ENCODE results near the gene PLEKHG4B. TPM values are rescaled to one million over a fixed set of nuclear protein-coding genes. Genes with fewer than 3 reads are reported as not detected.

Gene PLEKHG4B
- total RNA-seq, 1 experiment from 2014 or later, result 44.3 TPM

DNA sequence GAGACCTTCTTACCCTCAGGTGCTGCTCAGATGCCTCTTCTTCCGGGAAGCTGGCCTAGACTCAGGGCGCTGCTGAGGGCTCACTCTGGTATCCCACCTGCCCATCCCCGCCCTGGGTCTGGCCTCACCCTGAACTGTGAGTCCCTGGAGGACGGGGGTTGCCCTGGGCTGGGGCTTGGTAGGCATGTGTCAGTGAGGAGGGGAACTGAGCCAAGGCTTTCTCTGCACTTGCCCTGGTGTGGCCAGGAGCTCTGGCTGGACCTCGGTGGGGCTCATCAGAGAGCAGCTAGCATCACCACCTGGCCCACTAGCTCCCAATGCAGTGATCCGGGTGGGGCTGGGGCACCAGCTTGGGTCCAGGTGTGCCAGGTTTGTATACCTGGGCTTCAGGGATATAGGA lies 15.6 kb downstream of the PLEKHG4B start:
- Histone ChIP-seq H4K5ac (ENCODE audit: insufficient read length, low read depth, low read length) (no peak overlapping the region), H3K79me1 (ENCODE audit: insufficient read depth, low read depth, low read length, poor library complexity, severe bottlenecking) (peaks cover 3% of the 10 kb centered on the region), H2AFZ (ENCODE audit: low read length) (no peak overlapping the region), H3K14ac (ENCODE audit: insufficient read depth, low read length) (no peak overlapping the region), H3K79me2 (ENCODE audit: insufficient read depth, low read length) (peaks cover 4% of the 10 kb centered on the region; the same call in 1 of the 2 replicates), H3K18ac (ENCODE audit: insufficient read length, low read depth, low read length) (no peak overlapping the region), H2BK12ac (ENCODE audit: insufficient read length, low read depth, low read length) (no peak overlapping the region), H3K27ac (ENCODE audit: insufficient read length, low read depth, low read length) (no peak overlapping the region), H3K23ac (ENCODE audit: insufficient read length, low read depth, low read length) (no peak overlapping the region), H3K4me1 (ENCODE audit: insufficient read depth, low read length) (peaks cover 7% of the 10 kb centered on the region), H2BK120ac (ENCODE audit: low read depth, low read length, poor library complexity, severe bottlenecking) (no peak overlapping the region), H3K4ac (ENCODE audit: low read depth, low read length) (no peak overlapping the region), H3K9ac (ENCODE audit: extremely low read depth, insufficient read length, low read length) (no peak overlapping the region), H3K27me3 (ENCODE audit: insufficient read depth, low read length) (no peaks in the 10 kb centered on the region), H2BK15ac (ENCODE audit: low read depth, low read length) (no peak overlapping the region), H3K9me3 (ENCODE audit: control insufficient read depth, low read depth, low read length) (no peaks in the 10 kb centered on the region), H3K23me2 (ENCODE audit: insufficient read length, low read depth, low read length, poor library complexity, severe bottlenecking) (no peaks in the 10 kb centered on the region), H3T11ph (ENCODE audit: low read length) (no peak overlapping the region), H2AK5ac (ENCODE audit: insufficient read length, low read length) (no peak overlapping the region), H3K56ac (ENCODE audit: insufficient read length, low read depth, low read length) (no peak overlapping the region), H2BK20ac (ENCODE audit: low read depth, low read length, poor library complexity, severe bottlenecking) (no peak overlapping the region), H2BK5ac (ENCODE audit: insufficient read length, low read length) (no peak overlapping the region), H4K91ac (ENCODE audit: insufficient read length, low read depth, low read length) (no peak overlapping the region), H3K4me2 (ENCODE audit: insufficient read depth, insufficient read length, low read length) (no peak overlapping the region), H4K8ac (replicated peaks; ENCODE audit: insufficient read length, low read depth, low read length) (no peak overlapping the region), H4K20me1 (ENCODE audit: control insufficient read depth, insufficient read depth, insufficient read length) (no peaks in the 10 kb centered on the region)
- peaks cover 23 to 56% (median 30%) of the 10 kb centered on the region in 3 experiments; a peak in 6 of 7 replicates for H3K36me3 Mint-ChIP-seq (ENCODE audit: insufficient read depth in 1 of 3, low read depth in 3 of 3)
- H3K27me3 Mint-ChIP-seq (ENCODE audit: low read depth), result no peaks in the 10 kb centered on the region
- WGBS (ENCODE audit: extremely low coverage, insufficient read length, low lambda C conversion rate), result no CpG with 5 or more reads among the region's 6 CpGs
- H3K27ac Mint-ChIP-seq, result peak overlapping the region in 2 of 3 experiments; percentile 10 to 63; a peak in 2 of 7 replicates
- TF ChIP-seq, protein P1, sequence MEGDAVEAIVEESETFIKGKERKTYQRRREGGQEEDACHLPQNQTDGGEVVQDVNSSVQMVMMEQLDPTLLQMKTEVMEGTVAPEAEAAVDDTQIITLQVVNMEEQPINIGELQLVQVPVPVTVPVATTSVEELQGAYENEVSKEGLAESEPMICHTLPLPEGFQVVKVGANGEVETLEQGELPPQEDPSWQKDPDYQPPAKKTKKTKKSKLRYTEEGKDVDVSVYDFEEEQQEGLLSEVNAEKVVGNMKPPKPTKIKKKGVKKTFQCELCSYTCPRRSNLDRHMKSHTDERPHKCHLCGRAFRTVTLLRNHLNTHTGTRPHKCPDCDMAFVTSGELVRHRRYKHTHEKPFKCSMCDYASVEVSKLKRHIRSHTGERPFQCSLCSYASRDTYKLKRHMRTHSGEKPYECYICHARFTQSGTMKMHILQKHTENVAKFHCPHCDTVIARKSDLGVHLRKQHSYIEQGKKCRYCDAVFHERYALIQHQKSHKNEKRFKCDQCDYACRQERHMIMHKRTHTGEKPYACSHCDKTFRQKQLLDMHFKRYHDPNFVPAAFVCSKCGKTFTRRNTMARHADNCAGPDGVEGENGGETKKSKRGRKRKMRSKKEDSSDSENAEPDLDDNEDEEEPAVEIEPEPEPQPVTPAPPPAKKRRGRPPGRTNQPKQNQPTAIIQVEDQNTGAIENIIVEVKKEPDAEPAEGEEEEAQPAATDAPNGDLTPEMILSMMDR (conservative IDR thresholded peaks at IDR 0.05), result no peak
- peaks cover 40 to 42% of the 10 kb centered on the region in 2 experiments for H3K4me1 Mint-ChIP-seq
- no peak for DNase-seq
- no peaks in the 10 kb centered on the region; a peak in 1 of 5 replicates for H3K9me3 Mint-ChIP-seq
- H3K4me3 Mint-ChIP-seq, result no peak overlapping the region

All from H9 (cell line).